Suppressor macrophage (primary cell): Measurements from ENCODE around the gene MDP1.

Source experiments
- DNase-seq, 4 experiments: peaks; one replicate each; pipeline ENCODE4 v3.0.0-alpha.2; 2020 to 2022

Gene MDP1

GRCh38 chr14:24179961-24180796 lies 35.7 kb downstream of the MDP1 start:
- no peak for DNase-seq

- no peak for DNase-seq
Observed at GRCh38 chr14:24179294-24179960, 36.4 kb downstream of the MDP1 start.

- DNase-seq, result no peak
Observed at GRCh38 chr14:24178399-24179178, 37.3 kb downstream of the MDP1 start.

- DNase-seq, result no peak
Observed at GRCh38 chr14:24177891-24178290, 38.0 kb downstream of the MDP1 start.

GRCh38 chr14:24177041-24177825 lies 38.6 kb downstream of the MDP1 start:
- no peak for DNase-seq

GRCh38 chr14:24176599-24176998 lies 39.3 kb downstream of the MDP1 start:
- no peak for DNase-seq

- no peak for DNase-seq
Observed at GRCh38 chr14:24172871-24173281, 43.0 kb downstream of the MDP1 start.

- no peak for DNase-seq
Observed at GRCh38 chr14:24172261-24172860, 43.5 kb downstream of the MDP1 start.

GRCh38 chr14:24171422-24172260 lies 44.2 kb downstream of the MDP1 start, which contains the start of gene REC8:
Gene REC8, plus strand, starts transcription at chr14:24172080. Its CDS starts 473 bp downstream, at chr14:24172553.
- DNase-seq, result peak in 2 of 4 experiments; percentile 11 to 25

- peak; percentile 45 to 72 (median 58) for DNase-seq
Observed at GRCh38 chr14:24167469-24168114, 48.3 kb downstream of the MDP1 start.

- no peak for DNase-seq
Observed at GRCh38 chr14:24165785-24166184, 50.1 kb downstream of the MDP1 start.

GRCh38 chr14:24164518-24164991 lies 51.3 kb downstream of the MDP1 start:
- DNase-seq, result no peak
